Activated CD4-positive, alpha-beta T cell treated with anti-CD3 and anti-CD28 coated beads, Interleukin-2, amount 50 U/mL, for 24 hours (primary cell): ENCODE results near the gene KISS1.

Source experiments
- DNase-seq, 2 donors: peaks; one replicate each; pipeline ENCODE4 v3.0.0-alpha.2; 2020; ENCODE audit warnings: low read depth in 1 of 2, low spot score in 1 of 2

Gene KISS1

DNA sequence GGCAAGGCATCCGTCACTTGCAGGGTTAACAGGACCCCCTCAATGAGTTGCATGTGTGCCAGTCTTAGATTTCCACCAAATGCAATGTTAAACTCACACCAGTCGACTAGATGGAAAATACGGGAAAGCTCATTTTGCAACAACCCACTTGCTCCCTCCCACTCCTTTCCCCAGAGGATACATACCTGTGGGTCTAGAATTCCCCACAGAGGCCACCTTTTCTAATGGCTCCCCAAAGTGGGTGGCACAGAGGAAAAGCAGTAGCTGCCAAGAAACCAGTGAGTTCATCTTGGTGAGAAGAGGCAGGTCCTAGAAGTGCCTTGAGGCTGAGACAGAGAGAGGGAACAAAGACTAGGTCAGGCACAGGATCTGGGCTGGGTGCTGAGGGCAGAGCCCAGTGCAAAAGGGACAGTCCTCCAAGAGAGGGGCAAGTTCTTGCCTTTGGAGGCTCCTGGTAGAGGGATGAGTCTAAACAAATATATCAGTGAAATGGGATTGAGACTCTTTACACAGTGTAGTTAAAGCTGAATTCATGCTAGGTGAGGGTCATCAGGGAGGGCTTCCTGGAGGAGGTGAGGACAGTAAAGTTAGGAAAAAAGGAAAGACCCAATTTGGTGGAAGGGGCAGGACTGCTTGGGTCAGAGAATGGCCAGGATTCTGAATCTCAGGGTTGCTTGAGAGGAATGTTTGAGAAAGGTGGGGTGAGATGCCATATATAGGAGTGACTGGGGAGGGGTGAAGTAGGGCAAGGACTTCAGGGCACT is 3.5 kb downstream of the KISS1 start:
- DNase-seq: no peak

DNA sequence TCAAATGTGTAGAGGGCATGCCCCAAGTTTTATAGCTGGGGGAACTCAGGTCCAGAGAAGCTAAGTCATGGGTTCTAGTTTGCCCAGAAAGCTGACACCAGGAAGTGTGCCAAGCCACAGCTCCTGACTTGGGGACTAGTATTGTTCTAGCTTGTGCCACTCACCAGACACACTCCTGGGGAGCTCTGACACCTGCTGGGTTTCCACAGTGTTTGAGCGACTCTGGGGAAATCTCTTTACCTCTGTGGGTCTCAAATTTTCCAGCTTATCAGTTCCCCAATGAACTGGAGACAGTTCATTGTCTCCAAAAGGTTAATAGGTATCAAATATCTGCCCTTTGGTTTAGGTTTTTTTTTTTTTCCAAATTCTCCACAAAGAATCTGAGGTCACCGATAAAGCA is 4.2 kb downstream of the KISS1 start:
- no peak for DNase-seq

DNA sequence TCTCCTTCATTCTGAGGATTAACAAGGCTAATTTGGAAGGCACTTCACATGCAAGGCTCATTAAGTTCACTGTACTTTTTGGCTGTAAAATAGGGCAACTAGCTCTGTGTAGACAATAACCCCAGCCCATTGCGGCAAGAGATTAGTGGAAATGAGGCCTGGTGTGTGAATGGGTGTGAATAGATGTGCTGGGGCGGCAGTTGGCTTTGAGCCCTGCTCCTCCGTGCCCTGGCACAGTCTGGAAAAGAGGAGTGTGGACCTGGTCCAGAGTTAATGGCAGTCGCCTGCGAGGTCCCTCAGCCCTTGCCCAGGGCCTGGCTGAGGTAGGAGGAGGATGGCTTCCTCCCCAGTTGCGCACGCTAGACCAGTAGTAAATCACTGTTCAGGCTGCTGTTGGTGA is 4.8 kb downstream of the KISS1 start:
- DNase-seq: no peak

DNA sequence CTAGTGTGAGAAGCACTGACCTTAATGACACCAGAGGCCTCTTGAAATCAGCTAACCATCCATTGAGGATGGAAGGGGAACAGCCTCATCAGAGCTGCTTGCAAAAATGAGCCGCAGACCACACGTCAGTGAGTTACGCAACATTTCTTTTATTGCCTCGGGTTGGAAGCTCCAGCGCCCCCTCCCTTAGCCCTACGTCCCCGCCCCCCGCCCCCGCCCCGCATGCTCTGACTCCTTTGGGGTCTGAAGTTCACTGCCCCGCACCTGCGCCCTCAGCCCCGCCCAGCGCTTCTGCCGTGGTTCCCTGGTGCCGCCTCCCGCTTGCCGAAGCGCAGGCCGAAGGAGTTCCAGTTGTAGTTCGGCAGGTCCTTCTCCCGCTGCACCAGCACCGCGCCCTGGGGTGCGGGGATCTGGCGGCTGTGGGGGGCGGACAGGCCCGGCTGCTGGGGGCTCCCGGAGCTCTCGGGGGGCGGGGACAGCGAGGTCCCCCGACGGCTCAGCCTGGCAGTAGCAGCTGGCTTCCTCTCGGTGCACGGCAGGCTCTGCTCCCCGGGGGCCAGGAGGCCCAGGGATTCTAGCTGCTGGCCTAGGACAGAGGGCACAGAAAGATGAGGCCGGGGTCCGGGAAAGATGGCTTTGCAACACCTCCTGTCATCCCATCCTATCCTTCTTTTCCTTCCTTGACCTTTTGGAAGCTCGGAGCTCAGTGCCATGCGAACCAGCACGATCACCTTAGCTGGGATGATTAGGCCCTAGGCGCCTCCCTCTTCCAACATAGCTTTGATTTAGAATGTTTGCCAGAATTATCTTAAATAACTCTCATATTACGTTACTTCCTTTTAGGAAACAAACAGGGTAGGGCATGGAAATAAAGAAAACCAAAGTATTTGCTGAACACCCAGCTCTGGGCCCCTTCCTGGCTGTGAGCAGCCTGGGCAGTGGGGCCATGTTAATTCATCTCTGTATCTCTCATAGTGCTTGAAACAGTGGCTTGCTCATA is 5.8 kb downstream of the KISS1 start:
- no peak for DNase-seq

DNA sequence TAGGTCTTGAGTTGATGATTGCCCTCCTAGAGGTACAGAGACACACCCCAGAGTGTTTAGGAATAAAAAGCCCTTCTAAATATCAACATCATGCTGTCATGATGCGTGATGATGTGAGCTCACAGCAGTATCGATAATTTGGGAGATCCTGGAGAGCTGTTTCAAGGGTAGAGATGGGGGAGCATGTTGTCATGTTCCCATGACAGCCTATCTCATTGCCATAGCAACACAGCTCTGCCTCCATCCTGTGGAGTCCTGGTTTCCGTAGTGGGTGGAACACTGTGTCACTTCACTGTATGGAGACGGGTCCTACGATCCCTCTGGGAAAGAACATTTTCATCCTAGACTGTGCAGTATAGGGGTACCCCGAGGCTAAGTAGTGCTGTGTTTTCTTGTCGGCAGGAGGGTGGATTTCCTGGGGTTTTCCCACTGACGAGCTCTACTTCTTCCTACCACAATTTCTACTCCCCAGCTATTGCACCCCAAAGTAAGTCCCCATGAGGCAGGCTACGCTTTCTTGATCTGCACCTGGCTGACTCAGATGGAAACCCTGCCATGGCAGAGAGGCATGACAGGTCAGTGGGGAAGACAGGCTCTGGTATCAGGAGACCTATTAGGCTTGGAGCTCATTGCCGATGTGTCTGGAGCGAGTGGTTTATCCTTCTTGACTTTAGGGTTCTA is 7.2 kb downstream of the KISS1 start:
- DNase-seq: no peak

DNA sequence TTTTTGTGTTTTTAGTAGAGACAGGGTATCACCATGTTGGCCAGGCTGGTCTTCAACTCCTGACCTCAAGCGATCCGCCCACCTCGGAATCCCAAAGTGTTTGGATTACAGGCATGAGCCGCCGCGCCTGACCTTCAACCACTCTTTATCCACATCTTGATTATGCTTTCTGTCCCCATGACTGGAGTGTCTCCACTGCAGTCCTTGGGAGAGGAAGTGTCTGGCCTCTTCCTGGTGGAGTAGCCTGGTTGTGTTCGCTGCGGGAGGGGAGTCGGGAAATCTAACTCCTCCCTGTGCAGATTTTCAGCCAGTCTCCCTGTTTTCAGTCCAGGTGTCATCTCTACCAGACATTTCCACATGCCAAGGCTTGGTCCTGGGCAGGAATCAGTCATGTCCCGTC is 9.7 kb downstream of the KISS1 start:
- no peak for DNase-seq

DNA sequence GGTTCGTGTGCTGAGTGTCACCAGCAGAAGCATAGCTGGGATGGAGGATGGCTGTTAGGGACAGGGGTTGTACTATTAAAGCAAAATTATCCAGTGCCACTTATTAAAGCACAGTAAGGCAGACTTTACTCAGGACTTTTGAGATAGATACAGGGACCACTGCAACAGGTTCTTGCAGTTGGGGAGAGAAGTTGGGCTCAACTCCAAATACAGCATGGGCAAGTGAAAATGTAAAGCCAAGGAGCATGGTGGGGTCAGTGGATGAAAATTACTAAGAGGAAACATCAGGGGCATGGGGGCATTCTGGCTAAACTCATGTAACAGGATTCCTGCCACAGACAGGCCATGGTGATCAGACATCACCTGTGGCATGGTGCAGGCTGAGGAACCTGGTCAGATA is 15.2 kb downstream of the KISS1 start:
- no peak for DNase-seq

DNA sequence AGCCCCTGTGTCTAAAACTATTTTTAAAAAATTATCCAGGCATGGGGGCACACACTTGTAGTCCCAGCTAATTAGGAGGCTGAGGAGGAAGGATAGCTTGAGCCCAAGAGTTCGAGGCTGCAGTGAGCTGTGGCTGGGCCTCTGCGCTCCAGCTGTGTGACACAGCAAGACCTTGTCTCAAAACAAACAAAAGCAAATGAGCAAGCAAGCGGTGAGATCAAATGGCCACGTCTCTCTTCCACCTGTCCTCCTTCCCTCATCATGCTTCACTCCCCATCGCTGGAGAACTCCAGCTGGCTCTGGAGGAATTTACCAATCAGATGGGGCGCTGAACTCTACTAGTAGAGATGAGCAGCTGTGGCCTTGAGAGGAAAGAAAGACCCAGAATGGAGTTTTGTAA is 16.2 kb downstream of the KISS1 start:
- no peak for DNase-seq

DNA sequence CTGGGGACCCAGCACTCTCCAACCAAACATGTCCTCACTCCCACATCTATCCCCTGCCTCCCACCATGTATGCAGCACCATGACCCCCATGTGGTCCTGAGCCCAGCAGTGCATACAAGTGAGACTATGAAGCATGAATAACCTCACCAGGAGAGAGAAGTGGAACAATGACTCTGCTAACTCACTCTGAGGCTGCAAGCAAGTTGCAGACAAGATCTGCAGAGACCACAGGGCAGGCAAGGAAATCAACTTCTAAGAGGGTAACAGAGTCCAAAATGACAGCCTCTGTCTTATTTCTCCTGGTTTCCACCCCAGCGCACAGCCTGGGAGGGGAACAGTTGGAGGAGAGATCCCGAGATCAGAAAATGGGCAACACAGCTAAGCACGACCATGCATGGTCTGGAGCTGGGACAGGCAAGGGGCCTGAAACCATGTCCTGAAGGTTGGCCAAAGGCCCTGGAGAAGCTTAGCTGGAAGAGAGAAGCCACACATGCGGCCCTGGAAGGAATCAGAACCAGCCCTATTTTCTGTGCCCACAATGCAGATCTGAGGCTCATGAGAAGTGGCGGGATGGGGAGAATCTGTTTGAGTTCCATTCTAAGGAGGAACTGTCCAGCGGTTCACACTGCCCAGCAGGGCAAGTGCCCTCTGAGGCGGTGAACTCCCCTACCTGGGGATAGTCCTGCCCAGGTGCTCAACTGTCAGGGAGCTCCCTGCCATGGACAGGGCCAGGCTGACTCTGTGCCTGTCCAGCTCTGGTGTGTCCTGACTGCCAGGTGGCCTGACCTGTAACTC is 17.6 kb downstream of the KISS1 start:
- DNase-seq: no peak

DNA sequence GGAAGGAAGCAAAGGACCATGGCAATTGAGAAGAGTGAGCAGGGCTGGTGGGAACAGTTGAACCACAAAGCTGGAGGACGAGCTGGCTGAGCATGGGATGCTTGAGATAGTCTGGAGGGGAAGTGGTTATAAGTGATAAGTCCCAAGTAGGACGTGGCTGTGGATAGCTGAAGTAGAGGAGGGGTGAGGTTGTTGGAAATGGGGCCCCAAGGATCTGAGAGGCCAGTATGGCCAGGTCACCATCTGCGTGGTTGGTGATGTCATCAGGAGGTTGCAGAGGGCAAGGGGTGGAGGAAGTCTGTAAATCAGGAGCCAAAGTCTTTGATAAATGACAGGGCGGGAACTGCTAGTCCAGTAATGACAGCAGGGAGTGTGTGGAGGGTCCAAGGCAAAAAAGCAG is 19.2 kb downstream of the KISS1 start:
- DNase-seq: no peak

DNA sequence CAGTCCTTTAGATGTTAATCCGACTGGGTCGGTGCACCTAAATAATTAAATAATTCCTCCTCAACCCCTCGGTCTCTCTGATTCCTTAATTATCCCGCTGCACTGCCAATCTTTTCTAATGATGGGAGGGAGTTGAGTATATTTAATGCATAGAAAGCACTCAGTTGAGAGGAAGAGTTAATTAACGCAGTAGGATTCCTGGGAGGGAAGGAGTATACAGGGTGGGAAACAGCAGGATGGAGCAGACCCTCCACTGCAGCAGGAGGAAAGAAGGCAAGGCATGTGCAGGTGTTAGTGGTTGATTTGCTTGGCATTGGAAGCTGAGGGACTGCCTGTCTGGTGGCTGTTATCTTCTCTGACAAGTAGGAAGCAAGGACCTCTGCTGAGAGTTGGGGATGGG is 20.2 kb downstream of the KISS1 start:
- DNase-seq: no peak

DNA sequence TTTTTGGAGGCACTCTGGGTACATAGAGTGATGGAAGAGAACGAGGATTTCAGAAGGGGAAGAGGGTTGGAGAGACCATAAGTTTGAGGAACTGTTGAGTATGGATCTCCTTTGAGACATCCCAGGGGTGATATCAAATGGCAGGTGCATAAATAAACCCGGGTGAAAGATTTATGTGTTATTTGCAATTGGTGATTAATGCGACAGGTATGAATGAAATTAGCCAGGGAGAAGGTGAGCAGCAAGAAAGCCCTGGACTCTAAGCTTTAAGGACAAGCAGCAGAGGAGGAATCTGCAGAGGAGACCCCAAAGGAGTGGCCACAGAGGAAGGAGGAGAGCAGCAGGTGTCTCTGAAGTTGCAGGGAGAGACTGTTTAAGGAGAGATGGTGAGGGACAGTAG is 21.3 kb downstream of the KISS1 start:
- DNase-seq: no peak

DNA sequence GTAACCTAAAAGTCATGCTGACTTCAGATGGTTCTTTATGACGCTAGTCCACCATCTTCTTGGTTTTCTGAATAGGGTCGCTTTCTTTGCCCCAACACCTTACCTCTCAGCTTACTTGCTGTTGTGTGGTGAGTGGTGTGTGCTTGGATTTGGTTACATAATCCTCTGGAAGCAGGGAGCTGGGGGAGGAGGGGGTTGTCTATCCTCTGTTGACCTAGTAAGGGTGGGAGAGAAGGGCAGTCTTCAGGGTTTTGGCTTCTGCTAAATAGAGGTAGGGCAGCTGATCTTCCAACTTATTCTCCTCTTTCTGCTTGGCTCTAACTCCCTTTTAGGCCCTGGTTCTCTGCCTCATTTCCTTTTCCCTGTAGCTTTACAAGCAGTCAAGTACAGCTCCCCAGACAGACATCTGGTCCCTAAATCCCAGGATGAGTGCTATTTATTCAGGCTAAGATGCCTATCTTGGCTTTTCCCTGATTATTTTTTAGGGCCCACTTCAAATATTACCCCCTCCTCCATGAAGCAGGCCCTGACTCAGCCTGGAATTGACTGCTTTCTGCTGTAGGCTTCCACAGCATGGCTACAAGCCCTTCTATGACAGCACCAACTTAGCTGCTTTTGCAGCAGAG is 23.8 kb downstream of the KISS1 start:
- no peak for DNase-seq

DNA sequence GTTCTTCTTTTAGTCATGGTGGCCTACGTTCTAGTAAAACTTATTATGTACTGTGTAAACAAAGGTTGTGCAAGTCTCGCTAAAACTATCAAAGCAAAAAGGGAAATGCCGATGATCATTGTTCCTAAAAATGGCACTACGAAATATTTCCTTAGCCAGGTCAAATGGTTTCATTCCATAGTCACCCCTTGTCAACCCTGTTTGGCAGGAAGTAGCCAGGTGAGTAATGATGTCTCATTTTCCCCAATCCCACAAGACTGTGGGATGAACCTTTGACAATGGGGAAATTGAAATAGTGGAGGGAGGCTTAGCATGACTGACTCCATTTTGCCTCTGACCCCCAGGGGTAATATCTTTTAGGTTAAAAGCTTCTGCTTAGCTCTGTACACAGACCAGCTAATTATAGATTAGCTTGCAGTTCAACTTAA is 24.5 kb downstream of the KISS1 start:
- no peak for DNase-seq

DNA sequence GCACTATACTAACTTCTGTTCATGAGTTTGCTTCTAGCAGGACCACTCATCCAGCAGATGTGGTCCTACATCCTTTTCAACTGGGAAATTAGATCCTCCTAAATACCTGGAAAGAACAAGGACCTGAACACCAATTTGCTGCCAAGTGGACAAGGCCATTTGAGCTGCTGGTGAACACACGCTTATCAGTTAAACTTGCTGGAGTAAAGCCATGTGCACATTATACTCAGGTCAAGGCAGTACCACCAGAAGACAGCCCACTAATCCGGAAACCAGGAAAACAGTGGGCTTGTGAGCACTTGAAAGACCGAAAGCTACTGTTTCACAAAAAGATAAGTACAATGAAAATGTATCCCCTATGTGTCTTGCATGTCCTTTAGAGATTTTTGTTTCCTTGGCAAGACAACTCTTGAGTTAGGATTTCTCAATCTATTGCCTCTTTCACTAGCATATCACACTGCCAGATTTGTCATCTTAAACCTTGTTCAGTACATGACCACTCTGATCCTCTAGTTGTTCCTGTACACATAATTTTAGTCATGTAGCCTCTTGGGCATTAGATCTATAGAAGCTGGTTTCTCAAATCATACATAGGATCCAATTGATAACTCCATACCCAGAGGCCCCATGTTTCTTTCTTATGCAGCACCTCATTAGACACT is 25.7 kb downstream of the KISS1 start:
- no peak for DNase-seq

DNA sequence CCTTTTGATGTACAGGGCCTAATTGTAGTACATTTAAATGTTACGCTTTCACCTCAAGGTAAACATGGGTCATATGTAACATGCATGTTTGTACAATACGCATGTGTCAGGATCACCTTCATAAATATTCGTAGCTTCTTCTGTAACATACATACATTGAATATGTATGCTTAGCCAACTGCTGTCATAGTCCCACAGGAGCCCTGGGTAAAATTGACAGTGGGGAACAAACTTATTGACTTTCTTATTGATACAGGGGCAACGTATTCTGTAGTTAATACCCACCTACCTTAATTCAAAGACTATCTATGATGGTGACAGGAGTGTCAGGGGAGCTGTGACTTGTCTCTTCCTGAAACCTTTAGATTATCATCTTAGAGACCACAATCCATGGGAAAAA is 26.4 kb downstream of the KISS1 start:
- no peak for DNase-seq

DNA sequence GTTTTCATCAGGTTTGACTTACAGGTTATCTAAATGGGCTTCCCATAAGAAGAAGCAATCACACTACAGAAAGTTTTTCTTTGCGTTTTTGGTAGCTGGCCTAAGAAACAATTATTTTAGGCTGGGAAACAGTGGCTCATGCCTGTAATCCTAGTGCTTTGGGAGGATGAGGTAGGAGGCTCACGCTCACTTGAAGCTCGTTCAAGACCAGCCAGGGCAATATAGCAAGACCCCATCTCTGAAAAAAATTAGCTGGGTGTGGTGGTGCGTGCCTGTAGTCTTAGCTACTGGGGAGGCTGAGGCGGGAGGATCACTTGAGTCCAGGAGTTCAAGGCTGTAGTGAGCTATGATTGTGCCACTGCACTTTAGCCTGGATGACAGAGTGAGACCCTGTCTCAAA is 28.6 kb downstream of the KISS1 start:
- DNase-seq: no peak

DNA sequence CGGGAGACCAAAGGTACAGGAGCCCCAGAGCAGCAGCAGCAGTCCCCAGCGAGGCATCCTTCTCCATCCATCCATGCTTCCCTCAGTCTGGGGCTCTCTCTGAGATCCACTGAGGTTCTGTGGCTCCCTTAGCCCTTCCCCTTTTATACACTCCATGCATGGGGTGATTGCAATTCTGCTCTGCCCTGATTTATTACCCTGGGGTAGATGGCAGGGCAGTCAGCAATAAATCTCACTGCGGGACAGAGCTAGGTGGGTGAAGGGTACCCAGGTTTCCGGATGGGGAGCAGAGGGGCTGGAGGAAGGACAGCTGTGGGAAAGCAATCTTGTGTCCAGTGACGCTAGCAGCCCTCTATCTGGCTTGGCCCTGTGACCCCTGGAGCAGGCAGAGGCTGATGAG is 30.1 kb downstream of the KISS1 start, which contains the start of gene REN:
TSS of gene REN (minus strand) at position 119 of the 400 bp plus-strand sequence. CDS start at position 75, 44 bp downstream.
- no peak for DNase-seq

DNA sequence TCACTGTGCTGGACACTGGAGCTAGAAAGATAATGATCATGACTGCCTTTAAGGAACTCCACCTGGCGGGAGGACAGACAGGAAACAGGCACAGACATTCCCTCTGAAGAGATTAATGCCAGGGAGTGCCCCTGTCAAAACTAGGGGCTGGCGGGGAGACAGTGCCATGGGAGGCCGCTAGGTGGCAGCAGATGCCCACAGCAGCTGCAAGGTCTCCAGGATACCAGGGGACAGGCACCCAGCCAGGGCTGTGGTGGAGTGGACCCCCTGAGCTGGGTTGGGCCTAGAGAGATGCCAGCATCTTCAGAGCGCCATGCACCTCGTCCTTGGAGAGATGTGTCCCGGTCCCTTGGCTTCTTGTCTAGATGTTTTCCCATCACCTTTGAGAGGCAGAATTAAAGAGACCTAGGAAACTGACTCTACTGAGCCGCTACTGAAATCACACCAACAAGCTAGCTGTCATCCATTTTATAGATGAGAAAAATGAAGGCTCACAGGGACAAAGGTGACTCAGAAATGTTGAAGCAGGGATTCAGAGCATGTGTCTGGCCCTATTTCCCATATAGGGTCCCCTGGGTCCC is 33.7 kb downstream of the KISS1 start:
- peak; percentile 72 to 79 for DNase-seq
